ENCODE data around the gene PARM1.

The PARM1 gene

DNA sequence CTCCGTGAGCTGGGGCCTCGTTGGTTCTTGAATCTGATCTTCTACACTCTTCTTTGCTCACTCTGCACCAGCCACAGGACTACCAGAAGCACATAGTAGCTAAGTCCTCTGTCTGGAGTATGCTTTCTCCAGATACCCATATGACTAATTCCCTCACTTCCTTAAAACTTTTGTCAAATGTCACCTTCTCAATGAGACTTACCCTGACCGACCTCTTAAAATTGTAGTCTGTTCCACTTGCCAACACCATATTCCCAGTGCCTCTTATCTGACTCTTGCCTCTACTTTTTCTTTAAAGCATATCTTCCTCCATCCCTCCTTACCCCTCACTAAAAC lies 10.0 kb downstream of the PARM1 start:
- Histone ChIP-seq H3K9ac (no peak overlapping the region), H2AFZ (no peak overlapping the region), H3K4me1 (no peaks in the 10 kb centered on the region), H3K9me3 (ENCODE audit: control insufficient read depth, low read length) (no peaks in the 10 kb centered on the region), H3K79me2 (no peaks in the 10 kb centered on the region), H3K27me3 (ENCODE audit: control insufficient read depth, insufficient read depth, low read length) (no peaks in the 10 kb centered on the region), H3K4me2 (ENCODE audit: low read length) (no peak overlapping the region), H3K27ac (no peak overlapping the region), H3K4me3 (ENCODE audit: low read depth, low read length) (no peak overlapping the region), H3K36me3 (ENCODE audit: control insufficient read depth, insufficient read depth, low read length) (no peaks in the 10 kb centered on the region)
- TF ChIP-seq, protein P1, sequence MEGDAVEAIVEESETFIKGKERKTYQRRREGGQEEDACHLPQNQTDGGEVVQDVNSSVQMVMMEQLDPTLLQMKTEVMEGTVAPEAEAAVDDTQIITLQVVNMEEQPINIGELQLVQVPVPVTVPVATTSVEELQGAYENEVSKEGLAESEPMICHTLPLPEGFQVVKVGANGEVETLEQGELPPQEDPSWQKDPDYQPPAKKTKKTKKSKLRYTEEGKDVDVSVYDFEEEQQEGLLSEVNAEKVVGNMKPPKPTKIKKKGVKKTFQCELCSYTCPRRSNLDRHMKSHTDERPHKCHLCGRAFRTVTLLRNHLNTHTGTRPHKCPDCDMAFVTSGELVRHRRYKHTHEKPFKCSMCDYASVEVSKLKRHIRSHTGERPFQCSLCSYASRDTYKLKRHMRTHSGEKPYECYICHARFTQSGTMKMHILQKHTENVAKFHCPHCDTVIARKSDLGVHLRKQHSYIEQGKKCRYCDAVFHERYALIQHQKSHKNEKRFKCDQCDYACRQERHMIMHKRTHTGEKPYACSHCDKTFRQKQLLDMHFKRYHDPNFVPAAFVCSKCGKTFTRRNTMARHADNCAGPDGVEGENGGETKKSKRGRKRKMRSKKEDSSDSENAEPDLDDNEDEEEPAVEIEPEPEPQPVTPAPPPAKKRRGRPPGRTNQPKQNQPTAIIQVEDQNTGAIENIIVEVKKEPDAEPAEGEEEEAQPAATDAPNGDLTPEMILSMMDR (IDR thresholded peaks at IDR 0.05) = no peak

DNA sequence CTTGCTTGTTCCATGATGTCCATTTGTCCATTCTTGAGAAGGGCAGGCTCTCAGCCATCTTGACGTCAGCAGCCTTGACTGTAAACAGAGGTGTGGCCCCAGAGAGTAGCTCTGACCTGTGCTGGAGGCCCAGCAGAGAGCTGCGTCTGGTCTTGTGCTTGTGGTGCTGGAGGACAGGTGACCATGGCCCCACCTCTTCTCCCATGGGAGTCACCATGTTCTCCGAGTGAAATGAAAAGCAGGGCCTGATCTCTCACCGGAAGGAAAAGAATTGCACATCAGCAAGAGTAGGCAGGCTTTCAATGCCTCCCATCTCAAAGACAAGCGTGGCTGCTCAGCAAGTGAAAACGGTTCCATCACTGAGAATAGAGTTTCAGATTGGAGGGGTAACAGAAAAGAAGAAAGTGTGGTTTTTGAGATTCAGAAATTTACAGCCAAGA lies 11.5 kb downstream of the PARM1 start:
- H3K36me3 ChIP-seq (ENCODE audit: control insufficient read depth, insufficient read depth, low read length) = no peaks in the 10 kb centered on the region
- H2AFZ ChIP-seq = no peak overlapping the region
- no peak overlapping the region for H3K4me3 ChIP-seq (ENCODE audit: low read depth, low read length)
- TF ChIP-seq, protein P1 (IDR thresholded peaks at IDR 0.05) = no peak
- H3K9ac ChIP-seq = no peak overlapping the region
- no peak overlapping the region for H3K4me2 ChIP-seq (ENCODE audit: low read length)
- H3K9me3 ChIP-seq (ENCODE audit: control insufficient read depth, low read length) = no peaks in the 10 kb centered on the region
- H3K79me2 ChIP-seq = no peaks in the 10 kb centered on the region
- H3K27me3 ChIP-seq (ENCODE audit: control insufficient read depth, insufficient read depth, low read length) = no peaks in the 10 kb centered on the region
- H3K27ac ChIP-seq = no peak overlapping the region
- H3K4me1 ChIP-seq = no peaks in the 10 kb centered on the region

DNA sequence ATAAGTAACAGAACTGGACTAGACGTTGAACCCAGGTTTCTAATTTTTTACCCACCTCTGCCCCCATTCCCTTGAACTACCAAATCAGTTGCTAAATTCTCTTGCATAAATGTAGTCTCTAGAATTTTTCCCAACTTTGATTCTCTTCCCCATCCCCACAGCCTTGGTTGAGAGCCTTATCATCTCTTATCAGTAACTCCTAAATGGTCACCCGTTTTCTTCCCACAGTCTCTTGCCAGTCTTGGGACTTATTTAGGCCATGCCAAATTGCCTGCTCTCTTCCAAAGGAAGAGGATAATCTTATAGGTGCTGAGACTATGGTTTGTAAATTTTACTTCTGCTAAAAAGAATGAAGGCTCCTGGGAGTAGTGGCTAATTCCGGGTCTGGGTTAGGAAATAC lies 13.3 kb downstream of the PARM1 start:
- no peaks in the 10 kb centered on the region for H3K79me2 ChIP-seq
- TF ChIP-seq, protein P1 (IDR thresholded peaks at IDR 0.05) = no peak
- H3K4me2 ChIP-seq (ENCODE audit: low read length) = no peak overlapping the region
- H3K36me3 ChIP-seq (ENCODE audit: control insufficient read depth, insufficient read depth, low read length) = no peaks in the 10 kb centered on the region
- no peak overlapping the region for H3K27ac ChIP-seq
- H3K9me3 ChIP-seq (ENCODE audit: control insufficient read depth, low read length) = no peaks in the 10 kb centered on the region
- no peak overlapping the region for H2AFZ ChIP-seq
- H3K9ac ChIP-seq = no peak overlapping the region
- H3K27me3 ChIP-seq (ENCODE audit: control insufficient read depth, insufficient read depth, low read length) = no peaks in the 10 kb centered on the region
- H3K4me1 ChIP-seq = no peaks in the 10 kb centered on the region
- no peak overlapping the region for H3K4me3 ChIP-seq (ENCODE audit: low read depth, low read length)

DNA sequence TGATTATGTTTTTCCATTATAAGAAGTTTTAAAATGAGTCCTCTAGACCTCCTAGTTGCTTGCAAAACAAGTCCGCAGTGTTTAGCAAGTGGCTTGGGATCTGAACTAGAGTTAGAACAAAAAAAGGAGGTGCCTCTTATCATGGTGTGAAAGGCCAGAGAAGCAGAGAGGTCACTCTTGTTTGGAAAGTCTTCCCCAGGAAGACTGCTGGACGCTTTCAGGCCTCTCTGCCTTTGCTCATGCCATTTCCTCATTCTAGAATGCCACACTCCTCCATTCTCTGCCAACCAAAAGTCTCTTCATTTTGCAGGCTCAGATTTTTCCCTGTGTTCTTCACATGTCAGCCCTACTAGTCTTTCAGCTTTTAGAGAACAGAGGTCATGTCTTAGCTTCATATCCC lies 14.9 kb downstream of the PARM1 start:
- H3K27ac ChIP-seq = no peak overlapping the region
- no peaks in the 10 kb centered on the region for H3K4me1 ChIP-seq
- no peaks in the 10 kb centered on the region for H3K79me2 ChIP-seq
- H2AFZ ChIP-seq = no peak overlapping the region
- H3K9me3 ChIP-seq (ENCODE audit: control insufficient read depth, low read length) = no peaks in the 10 kb centered on the region
- no peak overlapping the region for H3K9ac ChIP-seq
- no peak overlapping the region for H3K4me2 ChIP-seq (ENCODE audit: low read length)
- H3K27me3 ChIP-seq (ENCODE audit: control insufficient read depth, insufficient read depth, low read length) = no peaks in the 10 kb centered on the region
- H3K4me3 ChIP-seq (ENCODE audit: low read depth, low read length) = no peak overlapping the region
- TF ChIP-seq, protein P1 (IDR thresholded peaks at IDR 0.05) = no peak
- no peaks in the 10 kb centered on the region for H3K36me3 ChIP-seq (ENCODE audit: control insufficient read depth, insufficient read depth, low read length)

DNA sequence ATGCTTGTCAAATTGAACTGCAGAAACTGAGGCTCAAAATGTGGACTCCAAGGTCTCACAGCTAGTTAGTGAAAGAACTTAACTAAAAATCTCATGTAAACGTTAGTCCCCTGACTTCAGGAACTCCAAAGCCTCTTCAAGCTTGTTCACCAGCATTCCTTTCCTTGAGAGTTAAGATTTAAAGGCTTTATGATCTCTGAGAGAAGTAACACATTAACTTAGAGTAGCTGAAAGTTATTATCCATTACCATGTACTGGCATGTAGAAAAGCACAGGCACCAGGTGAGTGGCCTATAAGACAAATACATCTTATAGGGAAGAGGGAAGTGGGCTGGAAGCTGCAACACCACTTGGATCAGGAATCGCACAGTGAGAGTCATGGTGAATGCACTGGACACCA lies 15.3 kb downstream of the PARM1 start:
- Histone ChIP-seq H3K9me3 (ENCODE audit: control insufficient read depth, low read length) (no peaks in the 10 kb centered on the region), H3K27ac (no peak overlapping the region), H3K4me2 (ENCODE audit: low read length) (no peak overlapping the region), H3K4me3 (ENCODE audit: low read depth, low read length) (no peak overlapping the region), H3K9ac (no peak overlapping the region), H3K4me1 (no peaks in the 10 kb centered on the region), H3K36me3 (ENCODE audit: control insufficient read depth, insufficient read depth, low read length) (no peaks in the 10 kb centered on the region), H3K27me3 (ENCODE audit: control insufficient read depth, insufficient read depth, low read length) (no peaks in the 10 kb centered on the region), H2AFZ (no peak overlapping the region), H3K79me2 (no peaks in the 10 kb centered on the region)
- TF ChIP-seq, protein P1 (IDR thresholded peaks at IDR 0.05) = no peak

Data from parathyroid adenoma (tissue), 2 donors.